IMR-90 (cell line): ENCODE data around the gene TRAF7. TPM values are rescaled to one million over a fixed set of nuclear protein-coding genes. Genes with fewer than 3 reads are reported as not detected.
A peak's percentile ranks its signal among the peaks of the same experiment; 100 is the strongest.

Experiments
- ATAC-seq: fragments of 200-7000 bp; cut with Tn5 transposase; 2 replicates; pipeline ENCODE4 v1.9.1; 2020; ENCODE audit warnings: low read depth, mild to moderate bottlenecking, moderate library complexity
- BruUV-seq: library from RNA; stranded (reverse); fragments of 400-500 nt; replicated peaks from 2 replicates; lab custom pipeline; 2021; lab: Mats Ljungman, UMichigan
- CTCF ChIA-PET: fragments of 300-600 bp; formaldehyde crosslinking; extraction: SDS; loops from one replicate; lab custom pipeline; 2021; ENCODE audit warnings: antibody characterized with exemption; lab: Yijun Ruan, JAX
- POLR2A ChIA-PET: fragments of 300-600 bp; sonication (Branson Sonifier 250); formaldehyde crosslinking; loops from one replicate; lab custom pipeline; 2022; ENCODE audit warnings: antibody characterized with exemption; ENCODE audit not compliant: unreplicated experiment; lab: Charles Lee
- DNase-seq: peaks from one replicate; pipeline ENCODE4 v3.0.0; 2013
- H2AFZ ChIP-seq: replicated peaks from 2 replicates; pipeline ENCODE3; 2013; ENCODE audit warnings: low read length, mild to moderate bottlenecking; ENCODE audit not compliant: poor library complexity
- H2AK5ac ChIP-seq: 2 replicates; pipeline ENCODE4 v1.6.1; 2013; ENCODE audit warnings: low read depth, low read length, inconsistent platforms
- H2AK9ac ChIP-seq: replicated peaks from 2 replicates; pipeline ENCODE3; 2013; ENCODE audit warnings: mild to moderate bottlenecking, low read depth, low read length, moderate library complexity; ENCODE audit not compliant: poor library complexity
- H2BK120ac ChIP-seq: 2 replicates; pipeline ENCODE4 v1.6.1; 2013; ENCODE audit warnings: low read depth, low read length, inconsistent platforms
- H2BK15ac ChIP-seq: 3 replicates; pipeline ENCODE4 v1.6.1; 2013; ENCODE audit warnings: low read depth, low read length, inconsistent platforms
- H2BK20ac ChIP-seq: 2 replicates; pipeline ENCODE4 v1.6.1; 2013; ENCODE audit warnings: low read depth, mild to moderate bottlenecking, inconsistent platforms, low read length, moderate library complexity
- H2BK5ac ChIP-seq: 2 replicates; pipeline ENCODE4 v1.6.1; 2013; ENCODE audit warnings: mild to moderate bottlenecking, low read depth, low read length, inconsistent platforms; ENCODE audit not compliant: poor library complexity, severe bottlenecking
- H3K14ac ChIP-seq: replicated peaks from 2 replicates; pipeline ENCODE4 v1.6.1; 2013; ENCODE audit warnings: low read depth, low read length, inconsistent platforms
- H3K18ac ChIP-seq: 2 replicates; pipeline ENCODE4 v1.6.1; 2013; ENCODE audit warnings: low read depth, low read length, control low read depth
- H3K23ac ChIP-seq: 2 replicates; pipeline ENCODE4 v1.6.1; 2013; ENCODE audit warnings: low read depth, low read length, inconsistent platforms
- H3K27ac ChIP-seq: 2 replicates; pipeline ENCODE4 v1.5.1; 2013; ENCODE audit warnings: mild to moderate bottlenecking, control low read depth, low read length; ENCODE audit not compliant: insufficient read depth
- H3K27me3 ChIP-seq: 2 replicates; pipeline ENCODE4 v1.6.1; 2013; ENCODE audit warnings: low read length; ENCODE audit not compliant: control insufficient read depth, insufficient read depth
- H3K36me3 ChIP-seq: 2 replicates; pipeline ENCODE4 v1.6.1; 2013; ENCODE audit warnings: low read length, mixed read lengths; ENCODE audit not compliant: control insufficient read depth, insufficient read depth
- H3K4ac ChIP-seq: 2 replicates; pipeline ENCODE4 v1.6.1; 2013; ENCODE audit warnings: low read depth, low read length, inconsistent platforms
- H3K4me1 ChIP-seq: 2 replicates; pipeline ENCODE4 v1.6.1; 2013; ENCODE audit warnings: low read length, mixed read lengths; ENCODE audit not compliant: control insufficient read depth, insufficient read depth
- H3K4me2 ChIP-seq: 2 replicates; pipeline ENCODE4 v1.6.1; 2013; ENCODE audit warnings: low read depth, mild to moderate bottlenecking, control low read depth, low read length, moderate library complexity
- H3K4me3 ChIP-seq: 2 replicates; pipeline ENCODE4 v1.5.1; 2013; ENCODE audit warnings: low read depth, mild to moderate bottlenecking, control low read depth, low read length, moderate library complexity; ENCODE audit not compliant: insufficient read depth
- H3K56ac ChIP-seq: 2 replicates; pipeline ENCODE4 v1.6.1; 2013; ENCODE audit warnings: low read length, inconsistent platforms; ENCODE audit not compliant: insufficient read depth; ENCODE audit errors: extremely low read depth
- H3K79me1 ChIP-seq, 2 experiments: 2 replicates each; pipeline ENCODE4 v1.6.1; 2013; ENCODE audit warnings: low read length in 2 of 2, inconsistent platforms in 1 of 2, low read depth in 1 of 2
- H3K9ac ChIP-seq: 2 replicates; pipeline ENCODE4 v1.6.1; 2013; ENCODE audit warnings: low read depth, low read length, control low read depth
- H3K9me1 ChIP-seq: 2 replicates; pipeline ENCODE4 v1.6.1; 2013; ENCODE audit warnings: low read length, inconsistent platforms; ENCODE audit not compliant: insufficient read depth
- H3K9me3 ChIP-seq: 2 replicates; pipeline ENCODE4 v1.6.1; 2013; ENCODE audit warnings: low read length; ENCODE audit not compliant: control insufficient read depth, insufficient read depth
- H4K20me1 ChIP-seq: 2 replicates; pipeline ENCODE4 v1.6.1; 2013; ENCODE audit warnings: low read length, inconsistent platforms; ENCODE audit not compliant: insufficient read depth
- H4K5ac ChIP-seq: 2 replicates; pipeline ENCODE4 v1.6.1; 2013; ENCODE audit warnings: mild to moderate bottlenecking, low read depth, low read length, control low read depth
- H4K8ac ChIP-seq, 2 experiments: 2 replicates each; pipeline ENCODE4 v1.6.1; 2013; ENCODE audit warnings: low read depth in 2 of 2, low read length in 2 of 2, control low read depth in 1 of 2, inconsistent platforms in 1 of 2
- H4K91ac ChIP-seq: 2 replicates; pipeline ENCODE4 v1.6.1; 2013; ENCODE audit warnings: low read depth, low read length, inconsistent platforms; ENCODE audit not compliant: insufficient read depth
- MAZ ChIP-seq: IDR thresholded peaks from 2 replicates; pipeline ENCODE4 v1.6.1; 2012; ENCODE audit warnings: low read depth, mild to moderate bottlenecking, low read length, improper control_type of control experiment, moderate library complexity, borderline replicate concordance
- RAD21 ChIP-seq: IDR thresholded peaks from 2 replicates; pipeline ENCODE4 v1.6.1; 2012; ENCODE audit warnings: low read length, improper control_type of control experiment
- USF2 ChIP-seq: fragments of 150-350 bp; IDR thresholded peaks from 2 replicates; pipeline ENCODE4 v1.6.1; 2017; ENCODE audit warnings: mild to moderate bottlenecking, antibody characterized with exemption, low read length, low read depth
- WGBS, 2 experiments: methylation state at CpG; one replicate each; pipeline versions ENCODE4 v1.1.5 to v1.1.7; 2013; ENCODE audit warnings: missing lambda C conversion rate in 2 of 2; ENCODE audit not compliant: insufficient read length in 1 of 2; ENCODE audit errors: extremely low coverage in 2 of 2; 5-methylcytosine and 5-hydroxymethylcytosine counted together
- dilution Hi-C: fragments of 300-500 bp; cut with HindIII; formaldehyde crosslinking; loops from one replicate; pipeline ENCODE4 v1.14.3; 2018; ENCODE audit warnings: low sequenced_read_pairs; ENCODE audit not compliant: unreplicated experiment
- in situ Hi-C: fragments of 300-500 bp; cut with MboI; formaldehyde crosslinking; loops from 3 replicates; pipeline ENCODE4 v1.14.3; 2019; ENCODE audit warnings: low sequenced_read_pairs, inconsistent platforms, mixed read lengths
- intact Hi-C: fragments of 100-400 bp; cut with micrococcal nuclease; formaldehyde crosslinking; loops from 2 replicates; pipeline ENCODE4 v1.10.0; 2022
- polyA plus RNA-seq, 3 experiments: library from polyadenylated mRNA; depleted of rRNA; stranded (reverse); fragments of >200 nt; gene quantifications; 2 replicates each; pipeline ENCODE4 v1.2.3, GENCODE V29; 2012; ENCODE audit warnings: low replicate concordance in 1 of 3
- total RNA-seq: library from RNA; depleted of rRNA; stranded (reverse); fragments of >200 nt; gene quantifications from 2 replicates; pipeline ENCODE4 v1.2.3, GENCODE V29; 2012

TRAF7 gene
- total and polyA plus RNA-seq, 2 of the 4 experiments (the other 2 are of a cell fraction): 29.6 to 52.6 TPM

DNA sequence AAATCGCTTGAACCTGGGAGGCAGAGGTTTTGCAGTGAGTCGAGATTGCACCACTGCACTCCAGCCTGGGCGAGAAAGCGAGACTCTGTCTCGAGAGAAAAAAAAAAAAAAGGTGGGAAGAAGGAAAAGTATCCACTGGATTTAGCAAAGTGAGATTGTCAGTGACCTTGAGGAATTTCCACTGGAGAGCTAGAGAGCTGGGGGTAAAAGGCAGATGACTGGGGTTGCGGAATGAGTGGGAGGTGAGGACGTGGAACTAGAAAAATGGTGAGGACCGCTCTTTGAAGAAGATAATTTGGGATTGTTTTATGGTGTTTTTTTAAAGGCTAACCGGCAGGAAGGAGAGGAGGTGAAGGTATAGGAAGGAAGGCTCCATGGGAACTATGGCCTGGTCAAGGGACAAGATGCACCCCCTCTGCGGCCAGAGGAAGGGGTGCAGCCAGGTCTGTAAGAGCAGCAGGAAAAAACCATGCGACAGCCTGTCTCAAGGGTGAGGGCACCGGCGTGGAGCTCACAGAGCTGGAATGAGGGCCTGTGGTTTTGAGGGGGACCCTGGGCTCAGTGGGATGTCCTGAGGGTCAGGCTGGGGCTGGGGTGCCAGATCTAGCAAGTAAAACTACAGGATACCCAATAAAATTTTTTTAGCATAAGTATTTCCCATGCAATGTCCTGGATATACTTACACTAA, 49.0 kb downstream of the TRAF7 start:
- Histone ChIP-seq H4K20me1 (peaks cover 5% of the 10 kb centered on the region; the same call in 1 of the 2 replicates), H3K18ac (no peak overlapping the region), H3K9ac (peak overlapping the region; percentile 74), H3K4me3 (peak overlapping the region; percentile 92), H2AK9ac (peak overlapping the region; percentile 88), H2AFZ (peak overlapping the region; percentile 100), H3K23ac (no peak overlapping the region), H2BK120ac (no peak overlapping the region; the same call in 1 of the 2 replicates), H3K27me3 (peaks cover 11% of the 10 kb centered on the region), H3K79me1 (peaks cover 13 to 24% of the 10 kb centered on the region in 2 experiments), H3K14ac (no peak overlapping the region), H2BK15ac (no peak overlapping the region), H2BK5ac (no peak overlapping the region), H3K4me1 (peaks cover 7% of the 10 kb centered on the region), H3K27ac (peak overlapping the region; percentile 83), H3K9me1 (peaks cover 6% of the 10 kb centered on the region; the same call in 1 of the 2 replicates), H3K4me2 (peak overlapping the region; percentile 80), H3K9me3 (no peaks in the 10 kb centered on the region), H2BK20ac (no peak overlapping the region), H3K56ac (no peak overlapping the region; the same call in 1 of the 2 replicates), H3K4ac (peak overlapping the region; percentile 62), H4K91ac (peak overlapping the region; percentile 5; the same call in 1 of the 2 replicates), H4K5ac (peak overlapping the region; percentile 88), H3K36me3 (peaks cover 23% of the 10 kb centered on the region; the same call in 1 of the 2 replicates), H4K8ac (peak overlapping the region; percentile 91 to 98), H2AK5ac (peak overlapping the region; percentile 70; the same call in 1 of the 2 replicates)
- DNase-seq: no peak
- ATAC-seq: no peak
- in situ Hi-C loops (no loop called here), dilution Hi-C loops (no loop called here), intact Hi-C loops (no loop called here)
- ChIA-PET CTCF (interaction anchor here (0.6 kb wide), 1 partner anchor 182 kb away, joined by 3 read pairs; no protein-coding TSS in a partner anchor), POLR2A (no interaction called here)
- TF ChIP-seq USF2 (no peak), RAD21 (no peak), MAZ (peak; percentile 0; the same call in 1 of the 2 replicates)
- no TSS peak for BruUV-seq
- WGBS, 2 experiments: 87 to 100% methylated on average over 2 to 6 of the region's 13 CpGs
